NCI-H1092 (cell line): ENCODE measurements around the gene CCDC28A.
A peak's percentile ranks its signal among the peaks of the same experiment; 100 is the strongest.
"Not testable (repeated sequence)": the region's sequence is repeated elsewhere in the genome, so short reads cannot be mapped to it uniquely, and the experiment has no call there.

Experiments used
- DNase-seq: peaks from one replicate; lab custom pipeline; 2025; lab: John Stamatoyannopoulos, UW

The CCDC28A gene

GRCh38 chr6:138773177-138774091 is at the start of gene CCDC28A:
Gene CCDC28A (plus strand): TSS chr6:138773769. CDS start chr6:138776121, 2,352 bp downstream.
- peak; percentile 93 for DNase-seq

GRCh38 chr6:138724015-138724414 is 49.6 kb upstream of the CCDC28A start:
- DNase-seq: no peak

- DNase-seq: no peak
These were observed 47.4 kb upstream of the CCDC28A start for GRCh38 chr6:138726066-138726756.

- no peak for DNase-seq
These were observed 46.8 kb upstream of the CCDC28A start for GRCh38 chr6:138726757-138727097.

GRCh38 chr6:138727182-138727581 is 46.4 kb upstream of the CCDC28A start:
- DNase-seq: no peak

GRCh38 chr6:138728662-138729061 is 44.9 kb upstream of the CCDC28A start:
- DNase-seq: no peak

GRCh38 chr6:138730037-138730436 is 43.5 kb upstream of the CCDC28A start:
- DNase-seq: not testable (repeated sequence)

- no peak for DNase-seq
These were observed 39.0 kb upstream of the CCDC28A start for GRCh38 chr6:138734585-138734984.

- DNase-seq: no peak
These were observed 36.9 kb upstream of the CCDC28A start for GRCh38 chr6:138736640-138737039.

GRCh38 chr6:138752017-138752416 is 21.6 kb upstream of the CCDC28A start:
- no peak for DNase-seq

GRCh38 chr6:138757136-138757535 is 16.4 kb upstream of the CCDC28A start:
- no peak for DNase-seq

GRCh38 chr6:138765896-138766655 is 7.5 kb upstream of the CCDC28A start:
- peak; percentile 3 for DNase-seq

GRCh38 chr6:138769102-138769676 is 4.4 kb upstream of the CCDC28A start:
- DNase-seq: no peak

- DNase-seq: no peak
These were observed 883 bp upstream of the CCDC28A start for GRCh38 chr6:138772596-138773176.

GRCh38 chr6:138774370-138774769 is 801 bp downstream of the CCDC28A start:
- DNase-seq: no peak

GRCh38 chr6:138776659-138777058 is 3.1 kb downstream of the CCDC28A start:
- no peak for DNase-seq

GRCh38 chr6:138778331-138778730 is 4.8 kb downstream of the CCDC28A start:
- DNase-seq: no peak

- DNase-seq: no peak
These were observed 8.7 kb downstream of the CCDC28A start for GRCh38 chr6:138782243-138782642.

- DNase-seq: no peak
These were observed 11.5 kb downstream of the CCDC28A start for GRCh38 chr6:138785079-138785478.

- DNase-seq: no peak
These were observed 12.4 kb downstream of the CCDC28A start for GRCh38 chr6:138785980-138786379.

- DNase-seq: no peak
These were observed 13.6 kb downstream of the CCDC28A start for GRCh38 chr6:138787138-138787537.
